Skeletal muscle tissue (tissue), 4 donors: ENCODE measurements around the gene MIDN. TPM values are rescaled to one million over a fixed set of nuclear protein-coding genes. Genes with fewer than 3 reads are reported as not detected.

Source experiments
- H3K27ac ChIP-seq: one replicate; pipeline ENCODE4 v1.7.0; 2013; ENCODE audit warnings: mild to moderate bottlenecking, low read depth, low read length, inconsistent platforms
- H3K27me3 ChIP-seq, 3 donors: one replicate each; pipeline ENCODE4 v1.7.0; 2013; ENCODE audit warnings: low read length in 3 of 3; ENCODE audit not compliant: control insufficient read depth in 3 of 3, insufficient read depth in 3 of 3
- H3K36me3 ChIP-seq, 3 donors: one replicate each; pipeline ENCODE4 v1.7.0; 2013; ENCODE audit warnings: low read length in 3 of 3; ENCODE audit not compliant: control insufficient read depth in 3 of 3, insufficient read depth in 3 of 3
- H3K4me1 ChIP-seq, 3 donors: one replicate each; pipeline ENCODE4 v1.7.0; 2013; ENCODE audit warnings: low read length in 3 of 3, mild to moderate bottlenecking in 3 of 3; ENCODE audit not compliant: control insufficient read depth in 3 of 3, insufficient read depth in 3 of 3
- H3K4me3 ChIP-seq, 3 donors: one replicate each; pipeline ENCODE4 v1.7.0; 2013; ENCODE audit warnings: low read length in 3 of 3
- H3K9ac ChIP-seq, 3 donors: one replicate each; pipeline ENCODE4 v1.7.0; 2013; ENCODE audit warnings: low read length in 3 of 3, mild to moderate bottlenecking in 3 of 3, moderate library complexity in 2 of 3, low read depth in 1 of 3
- H3K9me3 ChIP-seq, 3 donors: one replicate each; pipeline ENCODE4 v1.7.0; 2013; ENCODE audit warnings: low read length in 3 of 3; ENCODE audit not compliant: control insufficient read depth in 3 of 3
- total RNA-seq: library from RNA; depleted of rRNA; stranded (reverse); fragments of >200 nt; gene quantifications from one replicate; pipeline ENCODE4 v1.2.3, GENCODE V29; 2014
- donor health status: Osteomylitis.

The MIDN gene
- total RNA-seq, 1 donor from 2014 or later, result 5.2 TPM

- Histone ChIP-seq H3K36me3 (peaks cover 26 to 34% (median 32%) of the 10 kb centered on the region in 3 donors), H3K27me3 (no peaks in the 10 kb centered on the region), H3K4me1 (peaks cover 63 to 75% (median 71%) of the 10 kb centered on the region in 3 donors), H3K27ac (peak overlapping the region; percentile 89), H3K9ac (no peak overlapping the region), H3K9me3 (no peaks in the 10 kb centered on the region), H3K4me3 (no peak overlapping the region)
These were observed 9.7 kb downstream of the MIDN start for GRCh38 chr19:1258163-1258492.

- Histone ChIP-seq H3K27me3 (no peaks in the 10 kb centered on the region), H3K4me1 (peaks cover 59 to 70% (median 66%) of the 10 kb centered on the region in 3 donors), H3K9ac (peak overlapping the region in 1 of 3 donors; percentile 58), H3K4me3 (no peak overlapping the region), H3K36me3 (peaks cover 26 to 34% (median 30%) of the 10 kb centered on the region in 3 donors), H3K27ac (peak overlapping the region; percentile 89), H3K9me3 (no peaks in the 10 kb centered on the region)
These were observed 10.4 kb downstream of the MIDN start for GRCh38 chr19:1258707-1259205.

- Histone ChIP-seq H3K4me1 (peaks cover 54 to 65% (median 60%) of the 10 kb centered on the region in 3 donors), H3K36me3 (peaks cover 26 to 31% (median 26%) of the 10 kb centered on the region in 3 donors), H3K9me3 (no peaks in the 10 kb centered on the region), H3K9ac (peak overlapping the region; percentile 2 to 58 (median 57)), H3K27me3 (no peaks in the 10 kb centered on the region), H3K4me3 (peak overlapping the region; percentile 7 to 43 (median 41)), H3K27ac (peak overlapping the region; percentile 89)
These were observed 11.0 kb downstream of the MIDN start for GRCh38 chr19:1259206-1259875.

GRCh38 chr19:1259876-1260748 lies 11.7 kb downstream of the MIDN start:
- H3K36me3 ChIP-seq, result peaks cover 18 to 23% (median 18%) of the 10 kb centered on the region in 3 donors
- H3K9ac ChIP-seq, result peak overlapping the region in 2 of 3 donors; percentile 57 to 58
- peak overlapping the region; percentile 89 for H3K27ac ChIP-seq
- H3K4me3 ChIP-seq, result peak overlapping the region; percentile 7 to 51 (median 49)
- H3K27me3 ChIP-seq, result no peaks in the 10 kb centered on the region
- H3K4me1 ChIP-seq, result peaks cover 47 to 65% (median 55%) of the 10 kb centered on the region in 3 donors
- H3K9me3 ChIP-seq, result no peaks in the 10 kb centered on the region

GRCh38 chr19:1260749-1261537 lies 12.6 kb downstream of the MIDN start:
- no peaks in the 10 kb centered on the region for H3K27me3 ChIP-seq
- H3K9ac ChIP-seq, result peak overlapping the region; percentile 80 to 86 (median 83)
- peak overlapping the region; percentile 89 for H3K27ac ChIP-seq
- H3K4me1 ChIP-seq, result peaks cover 47 to 64% (median 53%) of the 10 kb centered on the region in 3 donors
- peaks cover 10 to 14% (median 10%) of the 10 kb centered on the region in 3 donors for H3K36me3 ChIP-seq
- H3K4me3 ChIP-seq, result peak overlapping the region; percentile 71 to 83 (median 78)
- H3K9me3 ChIP-seq, result no peaks in the 10 kb centered on the region

GRCh38 chr19:1261538-1261797 lies 13.1 kb downstream of the MIDN start:
- Histone ChIP-seq H3K36me3 (peaks cover 7 to 11% (median 8%) of the 10 kb centered on the region in 3 donors), H3K4me3 (peak overlapping the region; percentile 71 to 83 (median 78)), H3K9me3 (no peaks in the 10 kb centered on the region), H3K4me1 (peaks cover 50 to 66% (median 56%) of the 10 kb centered on the region in 3 donors), H3K9ac (peak overlapping the region; percentile 80 to 86 (median 83)), H3K27me3 (no peaks in the 10 kb centered on the region), H3K27ac (peak overlapping the region; percentile 89)

GRCh38 chr19:1261798-1262622 lies 13.6 kb downstream of the MIDN start:
- peak overlapping the region; percentile 89 for H3K27ac ChIP-seq
- peak overlapping the region; percentile 71 to 83 (median 78) for H3K4me3 ChIP-seq
- H3K36me3 ChIP-seq, result peaks cover 2 to 6% (median 3%) of the 10 kb centered on the region in 3 donors
- H3K9ac ChIP-seq, result peak overlapping the region; percentile 80 to 86 (median 83)
- no peaks in the 10 kb centered on the region for H3K9me3 ChIP-seq
- peaks cover 50 to 62% (median 57%) of the 10 kb centered on the region in 3 donors for H3K4me1 ChIP-seq
- H3K27me3 ChIP-seq, result no peaks in the 10 kb centered on the region

GRCh38 chr19:1262623-1263123 lies 14.3 kb downstream of the MIDN start:
- Histone ChIP-seq H3K9me3 (no peaks in the 10 kb centered on the region), H3K4me3 (no peak overlapping the region), H3K9ac (peak overlapping the region in 2 of 3 donors; percentile 83 to 86), H3K27ac (peak overlapping the region; percentile 89), H3K27me3 (no peaks in the 10 kb centered on the region), H3K36me3 (peaks cover 0 to 1% (median 0%) of the 10 kb centered on the region in 3 donors), H3K4me1 (peaks cover 55 to 64% (median 61%) of the 10 kb centered on the region in 3 donors)

GRCh38 chr19:1263188-1263587 lies 14.8 kb downstream of the MIDN start:
- Histone ChIP-seq H3K9me3 (no peaks in the 10 kb centered on the region), H3K4me1 (peaks cover 56 to 68% (median 62%) of the 10 kb centered on the region in 3 donors), H3K9ac (peak overlapping the region in 1 of 3 donors; percentile 86), H3K27me3 (no peaks in the 10 kb centered on the region), H3K4me3 (no peak overlapping the region), H3K27ac (peak overlapping the region; percentile 89), H3K36me3 (no peaks in the 10 kb centered on the region)
